NCI-H2196 treated with DMSO at 0.1 percent for 48 hours (cell line): ENCODE results near the gene TNNT2.

Source experiments
- DNase-seq: peaks from one replicate; lab custom pipeline; 2025; ENCODE audit not compliant: unreplicated experiment; lab: John Stamatoyannopoulos, UW

The TNNT2 gene

DNA sequence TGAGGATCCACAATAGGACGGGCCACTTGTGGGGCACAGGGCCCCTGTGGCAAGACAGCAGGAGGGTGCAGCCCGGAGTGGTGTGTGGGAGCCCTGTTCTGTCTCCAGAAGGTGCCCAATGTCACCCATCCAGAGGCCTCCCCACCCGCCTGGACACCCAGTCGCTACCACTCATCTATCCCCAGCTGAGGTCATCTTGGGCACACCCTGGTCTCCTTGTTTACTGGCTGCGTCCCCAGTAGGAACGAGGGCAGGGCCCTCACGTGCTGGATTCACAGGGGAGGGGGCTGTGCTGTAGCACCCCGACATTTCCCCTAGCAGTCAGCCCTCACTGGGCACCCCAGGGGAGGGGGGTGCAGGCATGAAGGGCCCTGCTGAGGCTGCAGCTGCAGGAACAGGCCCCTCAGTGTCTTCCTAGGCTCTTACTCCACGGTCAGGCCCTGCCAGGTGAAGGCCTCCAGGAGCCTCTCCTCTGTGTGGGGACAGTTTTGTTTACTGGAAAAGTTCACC, 2.3 kb upstream of the TNNT2 start:
- DNase-seq = no peak

DNA sequence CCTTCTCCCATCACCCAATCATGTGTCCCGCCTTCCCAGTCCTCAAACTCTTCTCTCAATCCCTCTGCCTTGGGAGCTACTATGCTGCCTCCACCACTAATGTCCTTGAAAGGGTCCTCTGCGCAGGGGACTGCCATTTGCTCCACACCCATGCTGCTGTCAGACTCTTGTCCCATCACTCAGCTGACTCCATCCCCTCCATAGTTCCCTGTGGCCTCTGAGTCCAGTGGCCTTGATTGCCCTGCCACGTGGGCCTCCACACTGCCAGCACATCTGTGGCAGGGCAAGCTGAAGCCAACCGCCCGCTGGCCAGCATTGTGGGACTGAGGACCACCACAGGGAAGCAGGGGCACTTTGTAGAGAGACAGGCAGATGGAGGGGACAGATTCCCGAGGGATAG, 1.3 kb upstream of the TNNT2 start:
- DNase-seq = no peak

DNA sequence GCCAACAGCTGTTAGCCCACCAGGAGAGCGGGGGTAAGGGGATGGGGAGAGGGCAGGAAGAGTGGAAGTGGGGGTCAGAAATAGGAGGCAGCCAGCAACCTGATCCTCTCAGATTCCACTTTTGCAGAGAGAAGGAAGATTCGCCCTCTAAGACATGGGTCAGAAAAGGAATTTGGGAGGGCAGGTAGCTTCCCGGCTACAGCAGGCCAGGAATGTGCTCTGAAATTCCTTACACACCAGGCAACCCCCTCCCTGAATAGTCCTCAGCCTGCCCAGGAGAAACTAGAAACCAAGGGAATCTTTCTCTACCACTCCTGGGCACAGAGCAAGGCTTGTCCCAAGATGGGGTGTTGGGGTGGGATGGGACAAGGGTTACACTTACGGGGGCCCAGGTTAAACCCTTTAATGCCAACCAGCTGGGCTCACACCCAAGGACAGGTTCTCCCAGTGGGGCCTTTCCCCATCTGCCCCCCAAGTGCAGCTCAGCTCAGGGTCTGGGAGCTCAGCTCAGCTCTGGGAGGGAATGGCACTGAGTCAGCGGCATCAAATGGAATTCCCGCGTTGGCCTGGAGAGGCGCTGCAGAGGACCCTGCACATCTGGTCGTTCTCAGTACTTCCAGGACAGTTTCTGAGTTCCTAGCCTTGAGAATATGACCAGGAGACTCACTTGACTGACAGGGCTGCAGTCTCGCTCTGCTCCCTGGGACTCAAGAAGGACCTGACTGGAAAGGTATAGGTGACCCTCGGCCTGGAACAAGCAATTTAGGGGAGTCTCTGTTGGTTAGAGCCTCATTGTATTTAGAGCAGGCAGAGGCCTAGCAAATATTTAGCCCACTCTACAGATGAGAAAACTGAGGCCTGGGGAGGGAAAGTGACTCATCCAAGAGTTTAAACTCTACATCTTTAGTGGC, 761 bp downstream of the TNNT2 start:
- DNase-seq = no peak

DNA sequence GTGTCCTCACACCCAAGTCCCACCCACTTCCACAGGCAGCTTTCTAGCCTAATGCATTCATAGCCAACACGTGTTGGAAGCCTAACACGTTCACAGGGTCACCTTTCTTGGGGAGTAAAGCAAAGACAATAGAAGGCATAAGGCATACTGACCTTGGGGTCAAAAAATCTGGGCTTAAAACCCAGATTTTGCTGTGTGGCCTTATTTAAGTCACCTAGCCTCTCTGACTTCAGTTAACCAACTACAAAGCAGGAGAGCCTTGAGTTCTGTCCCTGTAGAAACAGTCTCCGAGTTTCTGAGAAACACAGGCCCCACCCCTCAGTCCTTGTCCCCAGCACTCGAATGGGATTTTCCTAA, 1.4 kb downstream of the TNNT2 start:
- DNase-seq = no peak

DNA sequence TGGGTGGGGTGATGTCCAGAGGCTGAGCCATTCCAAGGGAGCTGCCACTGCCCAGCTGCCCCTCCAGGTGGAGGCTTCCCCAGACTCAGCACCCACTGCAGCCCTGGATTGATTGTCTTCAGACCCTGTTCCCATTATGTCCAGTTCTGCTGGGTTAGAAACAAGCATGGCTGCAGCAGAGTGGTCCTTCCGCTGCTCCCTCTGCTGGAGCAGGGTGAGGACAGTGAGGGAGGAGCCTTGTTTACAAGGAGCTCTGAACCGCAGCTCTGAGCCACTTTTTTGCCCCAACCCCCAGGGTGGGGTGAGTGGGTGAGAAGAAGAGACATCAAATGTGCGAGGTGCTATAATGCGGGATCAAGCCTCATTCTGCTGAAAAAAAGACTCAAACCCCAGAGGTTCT, 2.3 kb downstream of the TNNT2 start:
- no peak for DNase-seq

DNA sequence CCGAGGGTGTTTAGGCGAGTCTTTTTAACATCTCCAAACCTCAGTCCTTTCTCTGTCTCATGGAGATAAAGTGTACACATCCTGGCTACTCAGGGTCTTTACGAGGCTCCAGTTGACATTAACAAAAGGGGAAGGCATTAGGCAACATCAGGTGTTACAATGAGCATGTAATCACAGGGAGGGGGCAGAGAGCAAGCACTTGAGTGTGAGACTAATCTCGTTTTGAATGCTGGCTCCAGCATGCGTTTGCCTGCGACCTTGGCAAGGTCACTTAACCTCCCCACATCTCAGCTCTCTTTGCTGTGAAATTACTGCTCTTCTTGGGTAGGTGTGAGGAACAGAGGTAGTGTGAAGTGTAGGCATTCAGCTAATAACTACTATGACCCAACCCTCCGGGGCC, 3.1 kb downstream of the TNNT2 start:
- no peak for DNase-seq

DNA sequence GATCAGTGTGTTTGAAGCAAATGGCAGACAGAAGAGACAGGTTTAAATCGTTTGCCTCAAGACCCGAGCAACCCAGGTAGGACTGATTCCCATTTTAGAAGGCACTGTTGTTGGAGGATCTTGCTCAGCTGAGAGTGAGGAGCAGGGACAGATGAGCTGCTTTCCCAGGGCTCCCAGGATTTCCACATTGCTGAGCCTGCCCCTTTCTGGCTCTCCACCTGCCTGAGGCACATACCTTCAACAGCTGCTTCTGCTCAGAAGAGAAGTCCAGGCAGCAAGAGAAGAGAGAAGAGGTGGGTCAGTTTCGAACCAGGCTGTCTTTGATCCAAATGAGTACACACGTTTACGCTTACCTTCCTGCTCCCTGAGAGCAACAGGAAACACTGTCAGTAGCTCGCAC, 5.7 kb downstream of the TNNT2 start:
- DNase-seq = no peak

DNA sequence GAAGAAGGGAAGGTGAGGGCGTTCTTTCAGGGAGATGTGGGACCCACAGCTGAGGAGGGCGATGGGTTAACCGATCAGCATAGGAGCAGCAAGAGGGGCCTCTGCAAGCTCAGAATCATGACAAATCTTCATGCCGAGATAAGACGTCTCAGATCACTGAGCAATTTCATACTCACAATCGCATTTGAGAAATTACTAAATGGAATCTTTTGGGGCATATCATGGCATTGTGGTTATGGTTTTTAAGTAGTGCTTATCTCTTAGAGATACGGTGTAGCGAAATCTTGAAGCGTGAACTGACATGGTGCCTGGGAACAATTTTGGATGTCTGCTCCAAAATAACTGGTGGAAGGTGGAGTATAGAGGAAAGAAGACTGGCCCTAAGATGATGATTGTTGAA, 6.2 kb downstream of the TNNT2 start:
- DNase-seq = no peak

DNA sequence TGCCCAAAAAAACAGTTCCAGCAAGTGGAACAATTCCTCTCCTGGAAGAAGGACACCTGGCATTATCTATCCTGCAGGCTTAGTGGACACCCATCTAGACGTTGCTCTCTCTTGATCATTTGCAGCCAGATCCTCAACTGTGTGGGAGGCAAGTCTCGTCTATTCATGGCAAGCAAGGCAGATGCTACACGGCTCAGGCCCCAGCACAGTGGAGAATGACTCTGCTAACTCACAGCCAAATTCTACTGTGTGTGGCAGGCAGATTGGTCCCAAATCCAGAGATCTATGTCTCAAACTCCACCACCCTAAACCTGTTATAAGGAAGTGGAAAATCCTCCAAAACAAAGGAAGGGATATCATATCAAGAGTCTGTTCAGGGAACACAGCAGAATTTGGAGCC, 7.0 kb downstream of the TNNT2 start:
- DNase-seq = no peak

DNA sequence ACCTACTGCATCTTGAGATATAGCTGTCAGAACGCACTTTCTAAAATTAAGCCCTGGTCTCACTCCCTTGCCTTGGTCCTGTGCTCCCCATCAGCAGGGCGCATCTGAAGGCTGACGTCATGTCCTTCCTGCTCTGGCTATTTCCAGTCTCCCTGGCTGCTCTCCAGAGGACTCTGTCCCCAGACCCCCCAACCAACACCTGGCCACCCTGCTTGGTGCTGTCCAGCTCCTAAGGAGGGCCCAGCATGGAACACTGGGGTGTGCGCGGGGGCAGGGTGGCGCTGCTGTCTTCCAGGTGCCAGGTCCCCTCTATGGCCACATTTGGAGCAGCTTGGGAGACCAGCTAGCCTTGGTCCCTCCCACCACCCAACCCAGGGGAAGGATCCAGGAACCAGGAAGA, 8.3 kb downstream of the TNNT2 start:
- DNase-seq = no peak

DNA sequence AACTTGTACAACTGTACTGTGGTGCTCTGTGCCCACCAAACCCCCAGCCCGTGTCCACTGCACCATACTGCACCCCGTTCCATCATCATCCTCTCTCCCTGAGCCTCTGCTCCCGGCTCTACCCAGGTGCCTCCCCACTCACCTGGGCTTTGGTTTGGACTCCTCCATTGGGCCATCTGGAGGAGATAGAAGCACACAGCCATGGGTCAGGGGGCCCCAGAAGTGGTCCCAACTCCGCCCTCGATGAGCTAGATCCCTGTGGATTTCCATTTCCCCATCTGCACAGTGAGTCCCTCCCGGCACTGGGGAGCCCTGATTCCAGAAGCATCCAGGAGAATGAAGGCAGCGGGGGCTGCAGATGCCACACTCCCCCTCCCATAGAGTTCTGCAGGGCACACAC, 10.8 kb downstream of the TNNT2 start:
- DNase-seq = no peak

DNA sequence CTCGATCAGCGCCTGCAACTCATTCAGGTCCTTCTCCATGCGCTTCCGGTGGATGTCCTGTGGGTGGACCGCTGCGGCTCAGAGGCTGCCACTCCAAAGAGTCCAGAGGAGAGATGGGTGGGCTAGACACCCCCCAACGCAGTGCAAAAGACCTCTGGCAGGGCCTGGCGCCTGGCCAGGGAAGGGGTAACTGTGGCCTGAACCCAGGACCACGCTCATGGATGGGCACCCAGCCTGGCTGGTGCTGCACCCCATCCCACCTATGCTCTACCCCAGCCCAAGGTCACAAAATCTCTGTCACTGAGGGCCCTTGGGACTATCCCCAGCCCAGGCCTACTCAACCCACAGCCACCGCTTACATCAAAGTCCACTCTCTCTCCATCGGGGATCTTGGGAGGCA, 12.2 kb downstream of the TNNT2 start:
- no peak for DNase-seq

DNA sequence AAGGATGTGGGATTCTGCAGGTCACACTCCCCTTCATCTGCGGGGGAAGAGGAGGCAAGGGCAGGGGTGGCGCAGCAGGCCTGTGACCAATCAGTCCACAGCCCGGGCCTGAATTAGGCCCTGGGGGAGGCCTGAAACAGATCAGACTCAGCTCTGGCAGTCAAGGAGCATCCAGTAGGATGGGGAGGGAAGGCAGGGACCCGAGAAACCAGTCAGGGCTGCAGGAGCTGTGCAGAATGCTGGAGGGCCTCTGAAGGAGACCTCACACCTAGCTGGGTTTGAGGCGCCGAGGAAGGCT, 12.7 kb downstream of the TNNT2 start:
- no peak for DNase-seq

DNA sequence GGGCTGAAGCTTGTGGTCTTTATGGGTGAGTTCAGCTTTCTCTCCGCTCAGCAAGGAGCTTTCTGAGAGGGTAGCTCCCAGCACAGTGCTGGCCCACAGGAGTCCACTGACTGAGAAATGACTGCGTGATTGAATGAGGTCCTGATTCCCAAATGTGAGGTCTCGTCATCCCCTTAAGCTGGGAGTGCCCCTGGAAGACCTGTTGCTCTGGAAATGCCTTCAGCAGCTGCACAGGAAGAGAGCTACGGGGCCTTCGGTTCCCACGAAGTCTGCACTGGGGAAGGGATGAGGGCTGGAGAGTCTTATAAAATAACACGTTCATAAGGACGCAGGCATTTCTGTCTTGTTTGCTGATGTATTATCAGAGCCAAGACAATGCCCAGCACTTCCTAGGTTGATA, 14.0 kb downstream of the TNNT2 start:
- DNase-seq = no peak

DNA sequence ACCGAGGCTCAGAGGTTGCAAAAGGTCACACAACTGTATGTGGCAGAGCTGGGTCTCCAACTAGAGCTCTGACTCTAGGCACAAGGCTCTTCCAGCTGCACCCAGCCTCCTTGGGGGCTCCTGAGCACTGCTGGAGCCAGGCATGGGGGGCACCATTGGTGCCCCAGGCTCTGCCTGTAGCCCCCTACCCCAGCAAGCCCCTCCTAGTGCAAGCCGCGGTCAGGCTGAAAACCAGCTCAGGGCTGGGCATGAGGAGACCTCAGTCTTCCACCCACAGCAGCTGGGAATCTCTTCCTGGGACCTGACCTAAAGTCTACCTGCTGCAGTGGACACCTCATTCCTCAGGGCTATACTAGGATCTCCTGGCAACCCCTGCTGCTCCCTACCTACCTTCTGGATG, 14.6 kb downstream of the TNNT2 start:
- no peak for DNase-seq

DNA sequence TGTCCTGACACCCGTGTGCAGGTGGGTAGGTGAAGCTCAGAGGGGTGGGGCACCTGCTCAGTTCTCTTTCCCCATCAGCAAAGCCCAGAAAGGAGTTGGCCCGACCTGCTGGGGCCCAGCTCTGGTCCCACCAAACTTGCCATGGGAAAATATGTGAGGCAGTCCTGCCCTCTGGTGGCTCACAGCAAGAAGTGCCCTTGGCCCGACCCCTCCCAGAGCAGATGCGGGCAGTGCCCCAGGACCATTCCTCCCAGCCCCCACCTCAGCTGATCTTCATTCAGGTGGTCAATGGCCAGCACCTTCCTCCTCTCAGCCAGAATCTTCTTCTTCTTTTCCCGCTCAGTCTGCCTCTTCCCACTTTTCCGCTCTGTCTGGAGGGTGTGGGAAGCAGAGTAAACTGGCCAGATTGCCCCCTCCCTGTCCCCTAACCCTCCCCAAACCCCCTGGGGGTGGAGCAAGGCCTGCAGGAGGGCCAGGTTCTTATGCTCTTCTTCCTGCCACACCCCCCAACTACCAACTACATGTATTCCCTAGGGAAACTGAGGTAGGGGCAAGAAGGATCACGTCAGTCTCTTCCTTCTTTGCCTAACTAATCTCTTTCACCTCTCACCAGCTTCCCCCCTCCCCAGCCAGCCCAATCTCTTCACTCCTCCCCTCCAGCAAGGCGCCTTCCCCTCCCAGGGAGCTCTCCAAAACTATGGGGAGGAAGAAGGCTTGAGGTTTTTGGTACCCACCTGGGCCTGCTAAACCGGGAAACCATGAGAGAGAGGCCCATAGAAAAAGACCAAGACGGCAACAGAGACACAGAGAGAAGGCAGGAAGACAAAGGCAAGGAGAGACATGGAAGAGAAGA, 15.6 kb downstream of the TNNT2 start:
- DNase-seq = peak; percentile 21

DNA sequence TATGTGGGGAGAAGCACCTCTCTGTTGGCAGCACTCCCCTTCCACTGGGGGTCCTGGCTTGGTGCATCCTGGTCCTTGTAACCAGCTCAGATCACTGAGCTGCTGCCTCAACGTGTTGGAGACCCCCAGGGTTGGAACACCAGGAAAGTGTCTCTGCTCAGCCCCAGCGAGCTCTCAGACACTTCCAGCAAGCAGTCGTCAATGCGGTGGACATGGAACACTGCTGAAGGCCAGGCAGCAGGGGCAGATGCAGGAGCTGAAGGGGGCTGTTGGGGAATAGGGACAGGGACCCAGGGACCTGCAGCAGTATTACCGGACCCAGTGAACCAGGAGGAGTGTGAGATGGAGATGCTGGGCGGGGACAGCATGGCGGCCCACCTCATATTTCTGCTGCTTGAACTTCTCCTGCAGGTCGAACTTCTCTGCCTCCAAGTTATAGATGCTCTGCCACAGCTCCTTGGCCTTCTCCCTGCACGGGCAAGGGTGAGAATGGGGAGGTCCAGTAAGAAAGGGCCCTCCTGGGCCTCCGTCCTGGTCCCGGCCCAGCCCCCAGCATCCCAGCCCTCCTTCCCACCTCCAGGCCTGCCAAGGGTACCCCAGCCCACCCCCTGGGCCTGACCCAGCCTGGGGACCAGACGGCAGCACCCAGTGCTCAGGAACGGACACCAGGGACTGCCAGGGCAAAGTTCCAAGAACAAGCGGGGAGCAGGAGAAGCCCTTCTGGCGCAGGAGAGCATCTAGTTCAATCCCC, 16.4 kb downstream of the TNNT2 start:
- DNase-seq = no peak

DNA sequence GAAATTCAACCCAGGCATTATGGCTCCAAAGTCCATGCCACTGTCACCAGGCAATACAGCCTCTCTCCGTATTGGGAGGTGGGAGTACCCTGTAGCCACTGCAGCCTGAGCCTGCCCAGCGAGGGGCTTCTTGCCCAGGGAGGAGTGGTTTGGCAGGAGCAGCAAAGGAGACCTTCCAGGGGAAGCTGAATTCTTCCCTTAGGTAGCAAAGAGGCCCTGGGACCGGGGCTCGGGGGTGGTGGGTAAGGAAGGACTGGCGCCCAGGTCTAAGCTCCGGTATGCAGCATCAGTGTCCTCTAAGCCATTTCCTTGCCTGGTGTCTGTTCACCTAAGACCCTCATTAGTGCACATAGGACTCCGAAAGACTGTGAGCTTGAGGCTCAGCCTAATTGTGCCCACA, 17.0 kb downstream of the TNNT2 start:
- no peak for DNase-seq

DNA sequence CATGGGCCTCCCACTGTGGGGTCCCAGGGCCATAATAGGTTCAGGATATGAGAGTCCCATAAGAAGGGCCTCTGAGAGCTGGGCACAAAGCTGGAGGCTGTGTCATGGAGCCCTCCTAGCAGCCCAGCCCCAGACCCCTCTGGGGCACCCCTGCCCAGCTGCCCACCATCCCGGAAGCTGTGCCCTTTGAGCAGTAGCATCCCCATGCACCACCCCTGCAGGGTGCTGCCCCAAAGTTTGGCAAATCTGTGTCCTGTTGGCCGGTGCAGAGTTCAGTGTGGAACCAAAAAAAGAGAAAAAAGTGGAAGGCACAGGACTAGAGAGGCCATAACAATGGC, 17.6 kb downstream of the TNNT2 start:
- DNase-seq = no peak

DNA sequence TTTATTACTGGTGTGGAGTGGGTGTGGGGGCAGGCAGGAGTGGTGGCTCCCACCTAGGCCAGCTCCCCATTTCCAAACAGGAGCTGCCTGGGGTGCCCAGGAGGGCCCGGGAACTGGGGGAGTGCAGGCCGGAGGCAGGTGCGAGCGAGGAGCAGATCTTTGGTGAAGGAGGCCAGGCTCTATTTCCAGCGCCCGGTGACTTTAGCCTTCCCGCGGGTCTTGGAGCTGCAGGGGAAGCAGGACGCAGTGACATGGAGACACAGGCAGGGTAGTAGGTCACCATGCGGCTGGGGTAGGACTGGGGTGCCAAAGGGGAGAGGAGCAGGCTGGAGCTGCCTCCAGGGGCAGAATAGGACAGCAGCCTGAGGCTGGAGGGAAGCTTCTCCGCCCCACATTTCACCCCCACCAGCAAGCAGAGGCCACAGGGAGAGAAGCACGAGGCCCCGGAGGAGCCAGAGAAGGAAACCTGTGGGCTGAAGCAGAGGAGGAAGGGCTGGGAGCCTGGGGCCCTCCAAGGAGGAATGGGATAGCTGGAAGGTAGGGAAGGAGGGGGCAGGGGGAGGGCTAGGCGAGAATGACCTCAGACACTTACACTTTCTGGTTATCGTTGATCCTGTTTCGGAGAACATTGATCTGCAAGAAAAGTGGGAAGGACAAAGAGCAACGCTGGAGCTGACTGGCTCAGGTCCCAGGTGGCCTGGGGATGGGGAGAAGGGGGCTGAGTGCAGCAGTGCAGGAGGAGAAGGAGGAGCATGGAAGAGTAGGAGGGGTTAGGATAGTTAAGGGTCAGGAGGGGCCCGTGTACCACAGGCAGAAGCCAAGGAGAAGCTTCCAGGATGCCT, 18.2 kb downstream of the TNNT2 start:
- DNase-seq = no peak

DNA sequence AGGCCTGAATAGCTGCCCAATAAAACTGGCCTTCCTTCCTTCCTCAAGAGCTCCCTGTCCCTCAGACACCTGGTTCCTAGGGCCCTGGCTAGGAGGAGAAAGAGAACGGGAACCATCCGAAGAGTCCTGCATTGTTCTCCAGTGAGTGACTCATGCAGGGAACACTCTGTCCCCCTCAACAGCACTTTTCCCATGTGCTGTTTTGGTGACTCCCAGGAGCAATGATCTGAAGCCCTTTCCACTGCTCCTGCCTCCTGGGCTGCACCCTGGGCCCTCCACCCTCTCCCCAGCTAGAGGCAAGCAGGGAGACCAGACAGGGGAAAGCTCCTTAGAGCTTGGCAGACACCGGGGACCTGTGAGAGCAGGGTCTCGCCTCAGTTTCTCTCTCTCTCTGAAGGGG, 18.9 kb downstream of the TNNT2 start:
- no peak for DNase-seq
